HG03457 (cell line): ENCODE data around the gene DAAM2.

Experiments used
- ATAC-seq: cut with Tn5 transposase; IDR thresholded peaks from one replicate; pipeline ENCODE4 v1.9.1; 2021; ENCODE audit warnings: moderate number of reproducible peaks; ENCODE audit not compliant: unreplicated experiment

DAAM2 gene

DNA sequence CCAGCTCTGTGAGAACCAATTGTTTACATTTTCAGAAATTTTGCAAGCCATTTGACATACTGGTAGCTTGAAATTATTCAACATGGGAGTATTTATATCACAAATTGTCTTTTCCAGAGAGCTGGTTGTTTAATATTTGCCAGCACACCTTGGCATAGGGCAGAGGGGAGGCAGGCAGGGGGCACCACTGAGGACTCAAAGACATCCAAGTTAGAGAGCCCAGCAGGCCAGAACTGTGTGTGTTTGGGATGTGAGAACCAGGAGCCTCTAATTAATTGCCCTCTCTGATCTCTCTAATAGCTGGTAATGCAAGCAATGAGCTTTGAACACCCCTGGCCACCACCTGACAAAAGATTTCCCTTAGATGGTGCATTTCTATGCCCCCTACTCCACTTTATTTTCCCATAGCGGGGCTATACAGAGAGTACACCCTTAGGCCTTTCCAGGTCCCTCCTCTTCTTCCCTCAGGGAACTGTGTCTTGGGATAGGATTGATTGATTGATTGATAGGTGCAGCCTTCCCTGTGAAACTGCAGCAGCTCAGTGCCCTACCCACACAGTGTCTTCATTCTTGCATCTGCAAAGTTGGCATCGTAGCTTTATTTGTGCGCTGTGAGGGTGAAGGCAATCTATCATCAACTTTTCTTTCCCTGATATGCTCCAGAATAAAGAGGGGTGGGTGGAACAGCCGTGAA lies 112.9 kb downstream of the DAAM2 start:
- ATAC-seq: no peak

DNA sequence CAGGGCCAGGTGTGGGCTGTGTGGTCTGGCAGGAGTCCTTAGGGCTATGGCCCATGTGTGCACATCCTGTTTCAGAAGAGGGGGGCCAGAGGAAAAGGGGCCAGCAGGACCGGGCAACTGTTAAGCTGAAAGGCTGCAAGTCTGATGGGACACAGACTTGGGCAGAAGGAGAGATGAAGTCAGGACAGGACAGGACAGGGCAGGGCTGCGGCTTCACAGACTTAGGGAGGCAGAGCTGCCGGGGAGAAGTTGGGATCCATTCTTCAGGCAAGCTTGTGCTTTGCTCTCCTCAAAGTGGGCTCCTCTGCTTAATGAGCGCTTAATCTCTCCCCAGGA lies 113.4 kb downstream of the DAAM2 start:
- no peak for ATAC-seq

DNA sequence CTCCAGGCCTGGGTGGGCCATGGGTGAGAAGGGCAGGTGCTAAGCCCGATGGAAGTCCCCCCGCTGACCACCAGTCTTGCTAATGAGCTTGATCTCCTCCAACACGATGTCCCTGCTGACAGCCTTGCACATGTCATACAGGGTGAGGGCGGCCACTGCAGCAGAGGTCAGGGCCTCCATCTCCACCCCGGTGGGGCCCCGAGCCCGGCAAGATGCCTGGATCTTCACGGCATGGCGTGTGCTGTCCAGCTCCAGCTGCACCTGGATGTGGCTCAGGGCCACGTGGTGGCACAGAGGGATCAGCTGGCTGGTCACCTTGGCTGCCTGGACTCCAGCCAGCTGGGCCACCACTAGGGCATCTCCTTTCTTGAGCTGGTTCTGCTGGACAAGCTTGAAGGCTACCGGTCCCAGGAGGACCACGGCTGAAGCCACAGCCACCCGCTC lies 114.2 kb downstream of the DAAM2 start:
- no peak for ATAC-seq

DNA sequence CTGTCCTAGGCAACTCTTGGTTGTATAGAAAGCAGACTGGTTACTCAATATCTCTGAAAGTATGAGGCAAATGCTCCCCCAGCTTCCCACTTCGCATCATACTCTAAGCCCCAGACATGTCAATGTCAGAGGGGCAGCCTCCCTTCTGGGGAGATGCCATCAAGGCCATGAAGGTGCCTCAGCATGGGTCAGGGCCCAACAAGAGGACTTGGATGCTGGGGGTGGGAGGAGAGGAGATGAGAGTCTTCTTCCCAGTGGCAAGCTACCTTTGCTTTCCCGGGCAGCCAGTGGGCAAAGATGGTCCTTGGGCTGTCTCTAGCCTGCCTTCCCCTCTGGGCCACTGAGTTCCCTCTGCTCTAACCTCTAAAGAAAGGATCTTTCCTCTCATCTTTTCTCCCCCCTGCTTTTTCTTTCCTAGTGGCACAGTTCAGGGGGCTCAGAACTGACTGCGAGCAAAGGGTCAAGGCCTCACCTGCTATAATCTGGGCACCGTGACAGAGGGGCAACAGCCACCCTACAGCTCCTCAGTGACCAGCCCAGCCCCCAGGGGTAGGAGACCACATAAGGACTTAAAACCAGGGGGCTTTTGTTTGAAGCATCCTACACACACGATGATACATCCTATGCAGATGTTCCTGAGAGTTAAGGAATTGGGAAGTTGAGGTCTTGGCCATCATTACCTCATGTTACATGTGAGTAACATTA lies 115.8 kb downstream of the DAAM2 start:
- ATAC-seq: no peak

DNA sequence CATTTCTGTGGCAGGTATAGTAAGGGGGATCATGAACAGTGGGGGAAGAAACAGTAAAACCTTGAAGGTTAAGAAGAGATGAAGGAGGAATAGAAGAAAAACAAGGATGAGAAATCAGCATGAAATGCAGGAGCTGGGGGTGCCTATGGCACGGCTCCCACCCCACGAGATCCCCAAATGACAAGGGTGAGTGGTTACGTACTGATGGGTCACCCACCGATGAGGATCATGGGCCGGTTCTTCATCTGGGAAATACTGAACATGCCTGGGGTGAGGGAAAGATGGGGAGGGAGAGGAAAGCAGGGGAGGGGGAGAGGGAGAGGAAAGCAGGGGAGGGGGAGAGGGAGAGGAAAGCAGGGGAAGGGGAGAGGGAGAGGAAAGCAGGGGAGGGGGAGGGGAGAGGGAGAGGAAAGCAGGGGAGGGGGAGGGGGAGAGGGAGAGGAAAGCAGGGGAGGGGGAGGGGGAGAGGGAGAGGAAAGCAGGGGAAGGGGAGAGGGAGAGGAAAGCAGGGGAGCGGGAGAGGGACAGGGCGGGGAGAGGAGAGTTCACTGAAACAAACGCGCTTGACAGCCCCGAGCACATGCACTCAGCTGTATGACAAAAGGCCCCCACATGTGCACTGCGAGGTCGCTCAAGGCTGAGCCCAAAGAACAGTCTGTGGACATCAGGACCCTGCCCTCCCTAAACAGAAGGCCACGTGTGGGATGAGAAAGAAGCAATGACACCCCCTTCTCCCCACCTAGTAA lies 116.8 kb downstream of the DAAM2 start:
- no peak for ATAC-seq

DNA sequence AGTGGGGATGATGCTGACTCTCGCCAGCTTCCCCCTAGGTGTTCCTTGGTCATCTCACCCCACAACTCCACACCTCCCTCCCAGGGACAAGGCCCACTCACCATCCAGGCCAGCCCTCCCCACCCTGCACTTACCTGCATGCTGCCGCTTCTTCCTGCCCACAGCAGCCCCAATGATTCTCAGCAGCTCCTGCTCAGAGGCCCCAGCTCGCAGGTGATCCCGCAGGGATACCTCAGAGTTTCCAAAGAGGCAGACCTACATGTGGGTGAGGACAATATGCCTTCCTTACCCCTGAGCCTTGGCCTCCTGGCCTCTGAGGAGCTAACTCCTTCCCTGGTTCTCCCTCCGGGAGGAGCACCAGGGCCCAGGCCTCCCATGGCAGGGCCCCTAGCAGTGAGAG lies 117.5 kb downstream of the DAAM2 start:
- ATAC-seq: no peak

DNA sequence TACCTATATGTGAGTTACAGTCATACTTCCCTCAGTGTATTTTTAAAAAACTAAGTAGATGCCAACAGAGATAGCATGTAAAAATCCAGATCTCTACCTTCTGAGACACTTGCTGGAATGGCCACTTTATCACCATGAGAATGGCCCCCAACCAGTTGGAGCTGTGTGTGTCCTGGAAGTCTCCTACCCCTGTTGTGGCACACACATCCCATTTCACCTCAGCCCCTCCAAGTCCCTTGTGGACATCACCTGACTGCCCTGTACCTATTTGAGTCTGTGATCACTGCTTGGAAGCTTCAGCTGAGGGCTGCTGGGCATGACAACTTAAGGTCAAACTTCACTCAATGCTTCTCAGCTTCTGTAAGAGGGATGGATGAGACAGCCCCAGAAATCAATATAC lies 118.0 kb downstream of the DAAM2 start:
- no peak for ATAC-seq

DNA sequence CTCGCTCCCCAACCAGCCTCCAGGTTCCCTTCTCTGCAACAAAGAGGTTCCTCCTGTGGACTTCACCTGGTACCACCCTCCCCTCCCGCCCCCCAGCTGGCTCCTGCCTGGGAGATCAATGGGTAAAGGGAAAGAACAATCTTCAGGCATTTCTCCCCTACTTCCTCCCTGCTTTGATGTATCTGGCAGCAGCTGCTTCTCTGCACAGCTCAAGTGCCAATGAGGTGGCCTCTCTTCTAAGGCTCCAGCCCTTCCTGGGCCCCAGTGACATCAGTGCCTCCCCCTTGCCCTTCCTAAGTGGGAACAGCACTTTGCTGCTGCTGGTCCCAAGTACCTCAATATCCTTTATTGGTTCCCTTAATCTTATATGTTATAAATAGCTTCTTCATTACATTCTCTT lies 118.6 kb downstream of the DAAM2 start:
- no peak for ATAC-seq

DNA sequence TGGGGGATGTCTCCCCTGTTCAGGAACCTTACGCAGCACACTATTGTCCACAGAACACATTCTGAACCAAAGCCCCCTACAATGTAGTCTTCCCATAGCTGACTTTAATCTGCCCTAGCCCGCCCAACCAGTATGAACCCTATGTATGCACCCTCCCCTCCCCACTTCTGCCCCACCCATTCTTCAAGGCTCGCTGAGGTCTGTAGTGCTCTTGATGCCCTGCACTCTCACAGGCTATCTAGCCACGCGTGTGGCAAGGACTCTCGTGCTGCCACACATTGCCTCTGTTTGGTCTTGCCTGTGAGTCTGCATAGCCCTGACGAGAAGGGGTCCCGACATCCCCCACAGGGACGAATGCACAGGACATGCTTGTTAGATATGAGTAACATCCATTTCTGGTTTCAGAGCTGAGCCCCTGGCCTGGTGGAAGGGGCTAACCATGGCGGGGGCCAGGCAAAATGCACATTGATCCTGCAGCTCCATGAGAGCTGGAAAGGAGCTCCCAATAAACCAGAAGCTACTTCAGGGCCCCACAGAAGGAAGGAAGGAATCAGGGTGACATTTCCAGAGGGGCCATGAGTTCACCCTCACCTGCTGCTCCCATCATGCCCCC lies 119.4 kb downstream of the DAAM2 start:
- ATAC-seq: no peak

DNA sequence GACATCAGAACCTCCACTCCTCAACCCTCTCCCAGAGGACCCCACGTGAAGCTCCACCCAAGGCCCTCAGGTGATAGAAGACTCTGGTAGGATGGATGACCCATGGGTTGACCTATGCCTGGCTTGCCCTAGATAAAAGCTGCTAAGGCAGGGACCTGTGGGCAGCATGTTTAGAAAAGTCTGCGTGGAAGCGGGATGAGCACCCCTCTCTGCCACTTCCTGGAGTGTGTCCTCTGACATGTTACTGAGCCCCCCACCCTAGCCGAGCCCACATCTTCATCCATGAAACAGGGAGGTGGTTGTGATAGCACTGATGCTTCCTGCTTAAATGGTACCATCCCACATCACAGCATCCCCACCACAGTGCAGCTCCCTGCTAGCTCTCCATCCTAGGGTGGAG lies 120.3 kb downstream of the DAAM2 start:
- no peak for ATAC-seq

DNA sequence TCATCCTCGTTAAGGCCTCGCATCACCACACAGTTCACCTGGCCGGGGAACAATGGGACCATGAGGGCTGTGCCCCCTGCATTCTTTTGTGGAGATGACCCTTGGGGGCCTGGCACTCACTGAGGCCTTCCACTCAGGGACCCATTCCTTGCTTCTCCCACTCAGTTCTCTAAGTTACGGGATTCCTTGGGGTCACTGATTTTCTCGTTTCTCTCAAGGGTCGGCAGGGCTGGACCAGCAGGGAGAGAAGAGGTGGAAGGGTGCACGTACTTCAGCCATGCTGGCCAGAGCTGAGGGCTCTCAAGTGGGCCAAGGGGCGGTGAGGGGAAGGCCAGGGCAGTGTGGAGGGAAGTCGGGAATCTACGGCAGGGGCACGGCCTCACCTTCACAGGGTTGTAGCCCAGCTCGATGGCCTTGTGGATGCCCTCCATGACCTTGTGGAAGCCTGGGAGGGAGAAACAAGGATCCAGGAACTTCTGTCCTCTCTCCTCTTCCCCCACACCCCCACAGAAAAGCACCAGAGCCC lies 121.3 kb downstream of the DAAM2 start:
- ATAC-seq: no peak

DNA sequence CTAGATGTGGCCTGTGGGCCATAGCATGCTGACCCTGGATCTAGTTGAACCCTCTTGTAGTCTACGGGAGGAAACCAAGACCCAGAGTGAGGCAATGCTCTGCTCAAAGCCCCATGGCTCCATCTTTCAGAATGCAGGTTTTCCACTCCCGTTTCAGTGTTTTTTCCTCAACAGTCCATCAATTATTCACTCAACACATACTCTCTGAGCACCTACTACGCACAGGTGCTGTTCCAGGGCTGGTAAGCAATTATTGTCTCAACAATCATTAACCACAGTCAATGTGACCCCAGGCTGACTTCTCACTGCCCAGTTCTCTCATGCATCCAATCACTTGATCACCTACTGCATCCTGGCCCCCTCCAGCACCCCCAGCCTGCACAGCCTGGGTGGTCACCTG lies 122.1 kb downstream of the DAAM2 start:
- no peak for ATAC-seq

DNA sequence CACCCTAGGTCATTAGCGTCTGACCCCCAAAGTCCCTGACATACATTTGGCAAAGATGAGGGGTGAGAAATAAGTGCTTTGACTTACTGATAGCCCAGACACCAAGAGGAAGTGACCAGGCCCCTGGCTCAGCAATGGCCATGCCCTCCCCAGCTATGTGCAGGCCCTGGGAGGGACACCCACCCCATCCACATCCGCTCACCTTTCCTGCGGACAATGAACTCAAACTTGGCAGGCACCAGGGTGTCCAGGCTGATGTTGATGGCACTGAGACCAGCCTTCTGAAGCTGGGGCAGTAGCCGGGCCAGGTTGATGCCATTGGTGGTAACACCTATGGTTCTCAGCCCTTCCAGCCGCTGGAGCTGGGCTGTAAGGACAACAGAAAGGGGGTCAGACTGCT lies 123.7 kb downstream of the DAAM2 start:
- no peak for ATAC-seq

DNA sequence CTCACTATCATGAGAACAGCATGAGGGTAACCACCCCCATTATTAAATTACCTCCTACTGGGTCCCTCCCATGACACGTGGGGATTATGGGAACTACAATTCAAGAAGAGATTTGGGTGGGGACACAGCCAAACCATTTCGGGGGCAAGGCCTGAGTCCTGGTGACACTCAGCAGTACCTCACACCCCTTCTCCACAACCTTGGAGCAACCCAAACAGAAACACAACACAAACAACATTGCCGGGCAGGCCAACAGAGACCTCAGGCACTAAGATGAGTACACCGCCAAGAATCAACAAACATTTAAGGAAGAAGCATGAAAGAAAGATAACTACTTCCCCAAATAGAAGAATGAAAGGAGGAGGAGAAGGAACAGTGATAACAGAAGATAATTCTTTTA lies 125.2 kb downstream of the DAAM2 start:
- no peak for ATAC-seq

DNA sequence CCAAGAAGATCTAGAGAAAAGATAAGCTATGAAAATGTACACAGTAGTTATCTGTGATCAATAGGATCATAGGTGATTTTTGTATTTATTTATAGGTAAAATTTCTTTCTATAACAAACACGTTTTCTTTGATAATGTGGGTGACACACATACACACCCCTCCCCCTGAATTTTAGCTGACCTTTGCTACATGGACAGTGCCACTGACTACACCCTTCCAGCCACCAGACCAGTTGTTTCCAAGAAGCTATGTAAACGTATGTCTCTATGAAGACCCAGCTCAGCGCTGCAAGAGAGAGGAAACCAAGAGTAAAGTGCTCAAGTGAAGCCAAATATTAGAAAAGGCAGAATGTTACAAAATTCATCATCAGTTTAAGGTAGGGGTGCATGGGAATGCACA lies 125.8 kb downstream of the DAAM2 start:
- ATAC-seq: no peak

DNA sequence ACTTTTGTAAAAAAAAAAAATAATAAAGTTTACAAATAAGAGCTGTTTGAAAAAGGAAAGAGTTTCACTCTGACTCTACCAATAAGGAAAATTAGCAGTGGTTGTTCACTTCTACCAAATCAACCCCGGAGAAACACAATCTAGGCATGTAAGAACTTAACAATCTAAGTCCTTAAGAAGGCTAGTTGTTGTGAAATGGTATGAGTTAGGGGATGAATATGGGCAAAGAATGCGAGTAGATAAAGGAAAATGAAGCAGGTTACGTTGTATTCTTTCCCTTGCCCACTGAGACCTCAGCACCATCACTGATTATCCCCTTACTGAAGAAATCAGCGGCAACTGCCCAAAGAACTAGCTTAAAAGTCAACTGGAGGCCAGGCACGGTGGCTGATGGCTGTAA lies 126.7 kb downstream of the DAAM2 start:
- ATAC-seq: no peak

DNA sequence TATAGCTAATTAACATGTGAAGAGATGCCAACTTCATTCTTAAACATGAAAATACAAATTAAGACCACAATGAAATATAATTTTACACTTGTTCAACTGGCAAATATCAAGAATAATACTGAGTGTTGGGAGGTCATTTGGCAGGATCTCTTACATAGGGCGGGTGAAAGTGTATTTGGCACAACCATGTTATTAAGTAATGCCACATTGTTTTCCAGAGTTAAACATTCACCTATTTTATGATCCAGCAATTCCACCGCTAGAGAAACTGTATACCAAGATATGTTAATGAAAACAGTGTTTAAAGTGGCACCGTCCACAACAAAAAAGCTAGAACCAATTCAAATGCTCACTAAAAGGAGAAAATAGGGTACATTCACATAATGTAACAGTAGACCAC lies 128.0 kb downstream of the DAAM2 start:
- ATAC-seq: no peak

DNA sequence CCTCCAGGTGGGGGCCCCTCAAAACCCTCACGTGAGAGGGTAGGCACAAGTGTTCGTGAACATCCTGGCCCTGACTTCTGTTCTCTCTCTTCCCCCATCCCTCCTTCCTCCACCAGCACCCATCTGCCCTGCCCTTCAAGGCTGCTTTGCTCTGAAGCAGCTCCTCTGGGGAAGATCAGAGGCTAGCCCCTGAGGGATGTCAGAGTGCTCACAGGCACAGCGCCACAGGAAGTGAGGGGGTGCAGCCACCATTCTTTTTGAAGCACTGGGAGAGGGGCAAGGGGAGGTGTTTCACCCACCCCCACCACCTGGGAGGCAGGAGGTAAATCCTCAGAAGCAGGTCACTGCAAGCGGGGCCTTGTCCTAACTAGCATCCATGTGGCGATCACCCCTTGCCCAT lies 130.6 kb downstream of the DAAM2 start:
- no peak for ATAC-seq

DNA sequence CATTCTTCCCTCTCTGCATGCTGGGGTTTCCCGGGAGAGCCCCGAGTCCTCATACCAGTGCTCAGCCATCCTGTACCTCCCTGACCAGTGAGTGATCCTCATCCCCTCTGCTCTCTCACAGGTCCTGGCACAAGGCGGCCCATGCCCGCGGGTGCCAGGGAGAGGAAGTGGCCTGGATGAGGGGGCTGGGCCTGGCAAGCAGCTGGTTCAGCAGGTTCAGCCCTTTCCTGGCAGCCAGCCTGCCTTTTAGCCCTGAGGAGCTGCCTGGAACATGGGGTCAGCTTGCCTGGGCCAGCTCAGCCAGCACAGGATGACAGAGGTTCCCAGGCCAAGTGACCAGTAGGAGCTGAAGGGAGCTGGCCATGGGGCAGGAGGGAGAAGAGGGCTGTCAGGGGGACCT lies 131.2 kb downstream of the DAAM2 start:
- no peak for ATAC-seq

DNA sequence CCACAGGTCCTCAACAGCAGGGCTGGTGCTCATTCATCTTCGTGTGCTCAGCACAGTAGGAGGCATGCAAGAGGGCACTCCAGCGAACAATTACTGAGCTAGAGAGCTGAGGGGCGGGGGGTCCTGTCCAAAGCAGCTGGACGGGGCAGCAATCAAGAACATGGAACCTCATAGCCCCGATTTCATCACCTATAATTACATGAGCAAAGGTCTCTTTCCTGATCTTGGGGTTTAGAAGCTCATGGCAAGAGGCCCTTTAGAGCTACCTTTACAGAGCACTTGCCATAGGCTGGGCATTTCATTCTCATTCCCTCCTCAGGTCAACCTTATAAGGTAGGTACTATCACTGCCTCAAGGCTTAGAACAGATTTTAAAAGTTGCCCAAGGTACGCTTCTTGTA lies 131.7 kb downstream of the DAAM2 start:
- ATAC-seq: no peak

DNA sequence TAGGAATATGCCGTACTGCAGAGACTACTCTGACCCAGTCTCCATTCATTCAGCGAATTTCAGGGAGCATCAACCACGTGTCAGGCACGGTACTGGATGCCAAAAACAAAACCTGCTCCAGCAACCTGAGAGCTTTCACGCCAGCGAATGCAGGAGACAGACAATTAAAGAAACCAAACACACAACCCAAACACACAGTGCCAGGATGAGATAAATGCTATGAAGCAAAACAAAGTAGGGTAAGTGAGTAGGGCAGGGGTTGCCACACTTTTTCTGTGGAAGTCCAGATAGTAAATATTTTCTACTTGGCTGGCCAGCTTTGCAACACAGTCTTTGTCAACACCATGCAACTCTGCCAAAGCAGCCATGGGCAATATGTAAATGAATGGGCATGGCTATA lies 132.1 kb downstream of the DAAM2 start:
- ATAC-seq: no peak
